Gastrocnemius medialis (tissue), 4 donors: Measurements from ENCODE around the gene HAGHL. TPM values are rescaled to one million over a fixed set of nuclear protein-coding genes. Genes with fewer than 3 reads are reported as not detected.
A peak's percentile ranks its signal among the peaks of the same experiment; 100 is the strongest.

Source experiments
- ATAC-seq, 2 donors: fragments of 150-250 bp; one replicate each; pipeline ENCODE4 v1.9.1; 2016
- DNase-seq, 2 donors: peaks; one replicate each; pipeline ENCODE4 v3.0.0-alpha.2; 2019
- H3K27ac ChIP-seq, 4 donors: fragments of 200-600 bp; sonication (generic); 1 replicate in 1 of 4; 2 replicates in 3 of 4; pipeline ENCODE4 v1.5.1; 2016 to 2018; ENCODE audit warnings: mild to moderate bottlenecking in 2 of 4, moderate library complexity in 1 of 4
- H3K27me3 ChIP-seq, 3 donors: fragments of 200-600 bp; sonication (generic) in 2 of 3; 1 replicate in 1 of 3; 2 replicates in 2 of 3; pipeline versions ENCODE4 v1.5.1 to v1.6.0; 2016 to 2019; ENCODE audit warnings: mild to moderate bottlenecking in 1 of 3, moderate library complexity in 1 of 3
- H3K36me3 ChIP-seq, 2 donors: fragments of 200-600 bp; sonication (generic) in 1 of 2; one replicate each; pipeline ENCODE4 v1.5.1; 2017 to 2018
- H3K4me1 ChIP-seq, 2 donors: fragments of 200-600 bp; sonication (generic) in 1 of 2; one replicate each; pipeline ENCODE4 v1.5.1; 2016 to 2017; ENCODE audit warnings: mild to moderate bottlenecking in 2 of 2
- H3K4me3 ChIP-seq, 4 donors: fragments of 200-600 bp; sonication (generic) in 3 of 4; 1 replicate in 1 of 4; 2 replicates in 3 of 4; pipeline ENCODE4 v1.5.1; 2016 to 2019; ENCODE audit warnings: mild to moderate bottlenecking in 2 of 4
- H3K9me3 ChIP-seq, 3 donors: fragments of 200-600 bp; sonication (generic) in 2 of 3; 1 replicate in 1 of 3; 2 replicates in 2 of 3; pipeline ENCODE4 v1.5.1; 2016 to 2019
- POLR2A ChIP-seq, 2 donors: fragments of 450-650 bp; IDR thresholded peaks; one replicate each; pipeline ENCODE4 v1.6.1; 2017; ENCODE audit warnings: antibody characterized with exemption in 2 of 2, mild to moderate bottlenecking in 2 of 2, moderate library complexity in 2 of 2
- in situ Hi-C, 4 donors: fragments of 200-750 bp; cut with MboI; loops; one replicate each; pipeline versions ENCODE4 v1.15.0 to v1.8.0; 2017; ENCODE audit warnings: low sequenced_read_pairs in 4 of 4
- intact Hi-C: fragments of 100-400 bp; cut with DNase I; formaldehyde crosslinking; loops from one replicate; pipeline ENCODE4 v1.15.1; 2023; ENCODE audit warnings: low total_unique reads
- total RNA-seq, 4 donors: library from RNA; depleted of rRNA; stranded (reverse); fragments of >200 nt; gene quantifications; one replicate each; pipeline versions ENCODE4 v1.1.0 to v1.2.3, GENCODE V29; 2016
- TF ChIP-seq, protein P1 (sequence below), 5 experiments: fragments of 450-650 bp in 3 of 5; fragments of 200-600 bp in 2 of 5; sonication (generic) in 2 of 5; IDR thresholded peaks in 4 of 5; conservative IDR thresholded peaks in 1 of 5; 1 replicate in 4 of 5; 2 replicates in 1 of 5; pipeline ENCODE4 v1.5.1; 2016 to 2019; ENCODE audit warnings: antibody characterized with exemption in 5 of 5, mild to moderate bottlenecking in 3 of 5, moderate library complexity in 3 of 5

HAGHL gene
- total RNA-seq, 4 donors from 2014 or later: 0.27 to 0.42 TPM; not detected in 2

GRCh38 chr16:678858-679813, 47.8 kb upstream of the HAGHL start:
- ATAC-seq (peak; percentile 14 to 21), DNase-seq (peak; percentile 34 to 66)
- in situ Hi-C loops: no loop called here
- no peak for TF ChIP-seq POLR2A (IDR thresholded peaks at IDR 0.05)
- TF ChIP-seq, protein P1, sequence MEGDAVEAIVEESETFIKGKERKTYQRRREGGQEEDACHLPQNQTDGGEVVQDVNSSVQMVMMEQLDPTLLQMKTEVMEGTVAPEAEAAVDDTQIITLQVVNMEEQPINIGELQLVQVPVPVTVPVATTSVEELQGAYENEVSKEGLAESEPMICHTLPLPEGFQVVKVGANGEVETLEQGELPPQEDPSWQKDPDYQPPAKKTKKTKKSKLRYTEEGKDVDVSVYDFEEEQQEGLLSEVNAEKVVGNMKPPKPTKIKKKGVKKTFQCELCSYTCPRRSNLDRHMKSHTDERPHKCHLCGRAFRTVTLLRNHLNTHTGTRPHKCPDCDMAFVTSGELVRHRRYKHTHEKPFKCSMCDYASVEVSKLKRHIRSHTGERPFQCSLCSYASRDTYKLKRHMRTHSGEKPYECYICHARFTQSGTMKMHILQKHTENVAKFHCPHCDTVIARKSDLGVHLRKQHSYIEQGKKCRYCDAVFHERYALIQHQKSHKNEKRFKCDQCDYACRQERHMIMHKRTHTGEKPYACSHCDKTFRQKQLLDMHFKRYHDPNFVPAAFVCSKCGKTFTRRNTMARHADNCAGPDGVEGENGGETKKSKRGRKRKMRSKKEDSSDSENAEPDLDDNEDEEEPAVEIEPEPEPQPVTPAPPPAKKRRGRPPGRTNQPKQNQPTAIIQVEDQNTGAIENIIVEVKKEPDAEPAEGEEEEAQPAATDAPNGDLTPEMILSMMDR (IDR thresholded peaks at IDR 0.05 in 4 of 5, conservative IDR thresholded peaks at IDR 0.05 in 1 of 5): no peak
- H3K27me3 ChIP-seq: no peaks in the 10 kb centered on the region
- peaks cover 24 to 40% of the 10 kb centered on the region in 2 donors for H3K4me1 ChIP-seq
- intact Hi-C loops: no loop called here
- peak overlapping the region; percentile 51 to 82 (median 70) for H3K4me3 ChIP-seq
- H3K9me3 ChIP-seq: no peaks in the 10 kb centered on the region
- peaks cover 0 to 21% of the 10 kb centered on the region in 2 donors for H3K36me3 ChIP-seq
- H3K27ac ChIP-seq: peak overlapping the region; percentile 89 to 100 (median 98)

- peaks cover 26 to 47% of the 10 kb centered on the region in 2 donors for H3K4me1 ChIP-seq
Observed at GRCh38 chr16:679814-680624, 46.9 kb upstream of the HAGHL start, which contains the start of gene STUB1. STUB1 (plus strand) TSS chr16:680410; CDS start chr16:680526, 116 bp downstream.

DNA sequence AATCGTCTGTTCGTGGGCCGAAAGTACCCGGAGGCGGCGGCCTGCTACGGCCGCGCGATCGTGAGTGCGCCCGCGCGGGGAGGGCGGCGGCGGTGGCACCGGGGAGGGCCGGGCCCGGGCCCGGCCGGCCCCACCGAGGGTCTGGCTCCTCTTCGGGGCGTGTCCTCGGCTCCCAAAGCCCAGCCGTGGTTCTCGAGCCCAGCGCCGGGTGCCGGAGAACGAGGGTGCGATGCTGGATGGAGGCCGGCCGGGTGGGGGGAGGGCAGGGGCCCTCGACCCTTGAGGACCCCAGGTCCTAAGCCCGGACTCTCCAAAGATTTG, 46.3 kb upstream of the HAGHL start:
- Histone ChIP-seq H3K9me3 (no peaks in the 10 kb centered on the region), H3K4me3 (peak overlapping the region; percentile 65 to 88 (median 79)), H3K36me3 (peaks cover 0 to 26% of the 10 kb centered on the region in 2 donors), H3K27ac (peak overlapping the region; percentile 89 to 100 (median 98)), H3K27me3 (no peaks in the 10 kb centered on the region), H3K4me1 (peaks cover 27 to 49% of the 10 kb centered on the region in 2 donors)
- DNase-seq (peak in 1 of 2 donors; percentile 12), ATAC-seq (peak; percentile 4)
- intact Hi-C loops (loop anchor here (10.0 kb wide), 1 partner anchor 624 kb away; the partner anchor contains the start of gene UBE2I), in situ Hi-C loops (no loop called here)
- TF ChIP-seq, protein P1 (IDR thresholded peaks at IDR 0.05 in 4 of 5, conservative IDR thresholded peaks at IDR 0.05 in 1 of 5): no peak
- peak in 1 of 2 donors; percentile 3 for TF ChIP-seq POLR2A (IDR thresholded peaks at IDR 0.05)

More at GRCh38 chr16:679814-680624, 46.9 kb upstream of the HAGHL start, which contains the start of gene STUB1:
- peak; percentile 87 to 91 for TF ChIP-seq POLR2A (IDR thresholded peaks at IDR 0.05)
- TF ChIP-seq, protein P1 (IDR thresholded peaks at IDR 0.05 in 4 of 5, conservative IDR thresholded peaks at IDR 0.05 in 1 of 5): peak in 1 of 5 experiments; percentile 17
- intact Hi-C loops: loop anchor here (10.0 kb wide), 1 partner anchor 625 kb away; the partner anchor contains the start of gene UBE2I
- peak; percentile 67 to 74 for ATAC-seq
- no peaks in the 10 kb centered on the region for H3K27me3 ChIP-seq
- H3K4me3 ChIP-seq: peak within 1 kb of the TSS; percentile 65 to 88 (median 79)
- peak; percentile 80 to 84 for DNase-seq
- in situ Hi-C loops: no loop called here
- no peaks in the 10 kb centered on the region for H3K9me3 ChIP-seq
- H3K36me3 ChIP-seq: peaks cover 0 to 21% of the 10 kb centered on the region in 2 donors
- peak within 1 kb of the TSS; percentile 89 to 100 (median 98) for H3K27ac ChIP-seq

DNA sequence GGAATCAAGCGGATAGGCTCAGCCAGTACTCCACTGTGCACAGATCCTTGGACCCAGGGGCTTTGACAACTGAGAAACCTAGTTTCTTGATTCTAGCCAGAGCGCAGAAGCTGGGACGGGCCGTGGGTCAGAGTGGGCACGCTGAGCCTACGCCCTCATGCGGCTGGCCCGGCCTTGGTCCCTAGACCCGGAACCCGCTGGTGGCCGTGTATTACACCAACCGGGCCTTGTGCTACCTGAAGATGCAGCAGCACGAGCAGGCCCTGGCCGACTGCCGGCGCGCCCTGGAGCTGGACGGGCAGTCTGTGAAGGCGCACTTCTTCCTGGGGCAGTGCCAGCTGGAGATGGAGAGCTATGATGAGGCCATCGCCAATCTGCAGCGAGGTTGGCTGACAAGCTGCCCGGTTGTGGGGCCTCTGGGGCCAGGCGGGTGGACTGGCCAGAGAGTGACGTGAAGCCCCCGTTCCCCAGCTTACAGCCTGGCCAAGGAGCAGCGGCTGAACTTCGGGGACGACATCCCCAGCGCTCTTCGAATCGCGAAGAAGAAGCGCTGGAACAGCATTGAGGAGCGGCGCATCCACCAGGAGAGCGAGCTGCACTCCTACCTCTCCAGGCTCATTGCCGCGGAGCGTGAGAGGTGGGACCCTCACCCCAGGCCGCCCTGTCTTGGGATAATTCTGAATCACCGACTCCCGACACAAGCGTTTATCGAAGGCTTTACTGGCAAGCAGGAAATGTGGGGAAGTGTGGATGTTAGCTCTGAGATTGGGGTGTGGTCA, 45.8 kb upstream of the HAGHL start:
- Histone ChIP-seq H3K4me1 (peaks cover 27 to 49% of the 10 kb centered on the region in 2 donors), H3K27ac (peak overlapping the region; percentile 89 to 100 (median 98)), H3K36me3 (peaks cover 0 to 26% of the 10 kb centered on the region in 2 donors), H3K27me3 (no peaks in the 10 kb centered on the region), H3K9me3 (no peaks in the 10 kb centered on the region), H3K4me3 (peak overlapping the region; percentile 65 to 88 (median 79))
- DNase-seq: peak; percentile 48 to 79
- intact Hi-C loops (loop anchor here (10.0 kb wide), 1 partner anchor 624 kb away; the partner anchor contains the start of gene UBE2I), in situ Hi-C loops (no loop called here)
- peak in 1 of 2 donors; percentile 7 for ATAC-seq
- TF ChIP-seq, protein P1 (IDR thresholded peaks at IDR 0.05 in 4 of 5, conservative IDR thresholded peaks at IDR 0.05 in 1 of 5): no peak
- TF ChIP-seq POLR2A (IDR thresholded peaks at IDR 0.05): no peak
